Endothelial cell of umbilical vein (primary cell): Measurements from ENCODE around the gene C15orf40.

Source experiments
- CTCF ChIP-seq, 2 donors: IDR thresholded peaks; 1 replicate in 1 of 2; 2 replicates in 1 of 2; pipeline ENCODE4 v1.5.1; 2011; ENCODE audit warnings: low read length in 2 of 2, mild to moderate bottlenecking in 2 of 2, moderate library complexity in 2 of 2, control low read depth in 1 of 2, inconsistent platforms in 1 of 2, low read depth in 1 of 2; ENCODE audit not compliant: insufficient read depth in 1 of 2; ENCODE audit errors: extremely low read depth in 1 of 2
- EZH2 ChIP-seq: IDR thresholded peaks from 2 replicates; pipeline ENCODE4 v1.6.1; 2012; ENCODE audit warnings: borderline replicate concordance, low read depth, mild to moderate bottlenecking, moderate library complexity, low read length, inconsistent platforms; ENCODE audit not compliant: severe bottlenecking
- POLR2A ChIP-seq: IDR thresholded peaks from 2 replicates; pipeline ENCODE4 v1.6.1; 2012; ENCODE audit warnings: low read depth, mild to moderate bottlenecking, control low read depth, low read length
- POLR2AphosphoS5 ChIP-seq: IDR thresholded peaks from 2 replicates; pipeline ENCODE4 v1.6.1; 2012; ENCODE audit warnings: low read depth, mild to moderate bottlenecking, control low read depth, low read length, moderate library complexity; ENCODE audit not compliant: insufficient read depth

GRCh38 chr15:82970696-82971095 is 40.7 kb downstream of the C15orf40 start:
- TF ChIP-seq POLR2AphosphoS5 (no peak), CTCF (IDR thresholded peaks at IDR 0.05; ENCODE audit: extremely low read depth in 1 of 2, insufficient read depth in 1 of 2, low read depth in 1 of 2, low read length in 2 of 2) (no peak), POLR2A (no peak), EZH2 (no peak)
